SJCRH30 (cell line): ENCODE measurements around the gene PTPRB. TPM values are rescaled to one million over a fixed set of nuclear protein-coding genes. Genes with fewer than 3 reads are reported as not detected.
A peak's percentile ranks its signal among the peaks of the same experiment; 100 is the strongest.

Experiments used
- DNase-seq, 2 experiments: peaks; one replicate each; pipeline ENCODE4 v3.0.0-alpha.2; 2015 to 2020
- H3K27ac ChIP-seq: fragments of 250-450 bp; sonication (Bioruptor Pico); 2 replicates; pipeline ENCODE4 v1.5.1; 2020; ENCODE audit warnings: mild to moderate bottlenecking, moderate library complexity
- H3K27me3 ChIP-seq: fragments of 250-450 bp; sonication (Bioruptor Pico); 2 replicates; pipeline ENCODE4 v1.5.1; 2020; ENCODE audit warnings: mild to moderate bottlenecking, moderate library complexity
- H3K36me3 ChIP-seq: fragments of 250-450 bp; sonication (Bioruptor Pico); 2 replicates; pipeline ENCODE4 v1.5.1; 2020; ENCODE audit warnings: mild to moderate bottlenecking, moderate library complexity
- H3K4me1 ChIP-seq: fragments of 250-450 bp; sonication (Bioruptor Pico); 2 replicates; pipeline ENCODE4 v1.5.1; 2020; ENCODE audit warnings: mild to moderate bottlenecking, moderate library complexity
- H3K4me3 ChIP-seq: fragments of 250-450 bp; sonication (Bioruptor Pico); 2 replicates; pipeline ENCODE4 v1.5.1; 2020; ENCODE audit warnings: mild to moderate bottlenecking, moderate library complexity
- H3K9me3 ChIP-seq: fragments of 250-450 bp; sonication (Bioruptor Pico); replicated peaks from 2 replicates; pipeline ENCODE4 v1.5.1; 2020; ENCODE audit warnings: mild to moderate bottlenecking, moderate library complexity
- total RNA-seq: library from RNA; depleted of rRNA; stranded (reverse); fragments of >200 nt; shearing (Covaris generic); gene quantifications from 2 replicates; pipeline ENCODE4 v1.2.3, GENCODE V29; 2014

The PTPRB gene
- total RNA-seq, 1 experiment from 2014 or later = 0.02 TPM

- peak overlapping the region; percentile 3; the same call in 1 of the 2 replicates for H3K4me3 ChIP-seq
- no peaks in the 10 kb centered on the region for H3K27me3 ChIP-seq
- H3K4me1 ChIP-seq = no peaks in the 10 kb centered on the region
- no peak overlapping the region for H3K27ac ChIP-seq
- no peaks in the 10 kb centered on the region for H3K36me3 ChIP-seq
- no peaks in the 10 kb centered on the region; the same call in 1 of the 2 replicates for H3K9me3 ChIP-seq
- no peak for DNase-seq
Measured at GRCh38 chr12:70627677-70628076, 9.6 kb downstream of the PTPRB start.

GRCh38 chr12:70626180-70626579 lies 11.0 kb downstream of the PTPRB start:
- DNase-seq = no peak
- H3K36me3 ChIP-seq = no peaks in the 10 kb centered on the region
- no peak overlapping the region for H3K27ac ChIP-seq
- H3K4me3 ChIP-seq = no peak overlapping the region
- no peaks in the 10 kb centered on the region for H3K4me1 ChIP-seq
- H3K9me3 ChIP-seq = no peaks in the 10 kb centered on the region
- H3K27me3 ChIP-seq = no peaks in the 10 kb centered on the region

GRCh38 chr12:70619471-70620152 lies 17.6 kb downstream of the PTPRB start:
- Histone ChIP-seq H3K9me3 (no peaks in the 10 kb centered on the region), H3K36me3 (no peaks in the 10 kb centered on the region), H3K27me3 (no peaks in the 10 kb centered on the region), H3K4me1 (no peaks in the 10 kb centered on the region), H3K27ac (no peak overlapping the region), H3K4me3 (no peak overlapping the region)
- no peak for DNase-seq

- H3K9me3 ChIP-seq = no peaks in the 10 kb centered on the region
- no peak overlapping the region for H3K4me3 ChIP-seq
- H3K36me3 ChIP-seq = no peaks in the 10 kb centered on the region
- no peaks in the 10 kb centered on the region for H3K27me3 ChIP-seq
- no peak for DNase-seq
- H3K27ac ChIP-seq = no peak overlapping the region
- H3K4me1 ChIP-seq = no peaks in the 10 kb centered on the region
Measured at GRCh38 chr12:70618371-70618770, 18.9 kb downstream of the PTPRB start.

- DNase-seq = no peak
- Histone ChIP-seq H3K4me3 (no peak overlapping the region), H3K36me3 (no peaks in the 10 kb centered on the region), H3K27me3 (no peaks in the 10 kb centered on the region), H3K9me3 (no peaks in the 10 kb centered on the region), H3K4me1 (no peaks in the 10 kb centered on the region), H3K27ac (no peak overlapping the region)
Measured at GRCh38 chr12:70617450-70617849, 19.8 kb downstream of the PTPRB start.

GRCh38 chr12:70615174-70615866 lies 21.9 kb downstream of the PTPRB start:
- Histone ChIP-seq H3K9me3 (no peaks in the 10 kb centered on the region), H3K4me3 (no peak overlapping the region), H3K4me1 (no peaks in the 10 kb centered on the region), H3K27me3 (no peaks in the 10 kb centered on the region), H3K36me3 (no peaks in the 10 kb centered on the region), H3K27ac (no peak overlapping the region)
- no peak for DNase-seq

GRCh38 chr12:70609739-70610491 lies 27.3 kb downstream of the PTPRB start:
- no peaks in the 10 kb centered on the region for H3K4me1 ChIP-seq
- no peak overlapping the region for H3K4me3 ChIP-seq
- no peaks in the 10 kb centered on the region for H3K36me3 ChIP-seq
- DNase-seq = no peak
- H3K9me3 ChIP-seq = no peaks in the 10 kb centered on the region; the same call in 1 of the 2 replicates
- no peak overlapping the region for H3K27ac ChIP-seq
- H3K27me3 ChIP-seq = no peaks in the 10 kb centered on the region

GRCh38 chr12:70609203-70609602 lies 28.0 kb downstream of the PTPRB start:
- DNase-seq = no peak
- no peaks in the 10 kb centered on the region for H3K36me3 ChIP-seq

GRCh38 chr12:70608184-70608583 lies 29.0 kb downstream of the PTPRB start:
- Histone ChIP-seq H3K4me1 (no peaks in the 10 kb centered on the region), H3K27ac (no peak overlapping the region), H3K36me3 (no peaks in the 10 kb centered on the region), H3K4me3 (no peak overlapping the region), H3K27me3 (no peaks in the 10 kb centered on the region), H3K9me3 (no peaks in the 10 kb centered on the region; the same call in 1 of the 2 replicates)
- DNase-seq = no peak

More at GRCh38 chr12:70609203-70609602, 28.0 kb downstream of the PTPRB start:
- H3K4me1 ChIP-seq = no peaks in the 10 kb centered on the region
- H3K27me3 ChIP-seq = no peaks in the 10 kb centered on the region
- H3K4me3 ChIP-seq = no peak overlapping the region
- H3K9me3 ChIP-seq = no peaks in the 10 kb centered on the region; the same call in 1 of the 2 replicates
- no peak overlapping the region for H3K27ac ChIP-seq

GRCh38 chr12:70607107-70607506 lies 30.1 kb downstream of the PTPRB start:
- no peak overlapping the region for H3K4me3 ChIP-seq
- H3K4me1 ChIP-seq = no peaks in the 10 kb centered on the region
- no peaks in the 10 kb centered on the region; the same call in 1 of the 2 replicates for H3K9me3 ChIP-seq
- no peak overlapping the region for H3K27ac ChIP-seq
- H3K36me3 ChIP-seq = no peaks in the 10 kb centered on the region
- no peak for DNase-seq
- no peaks in the 10 kb centered on the region for H3K27me3 ChIP-seq

GRCh38 chr12:70605976-70606375 lies 31.3 kb downstream of the PTPRB start:
- Histone ChIP-seq H3K36me3 (no peaks in the 10 kb centered on the region), H3K9me3 (no peaks in the 10 kb centered on the region; the same call in 1 of the 2 replicates), H3K27ac (no peak overlapping the region), H3K27me3 (no peaks in the 10 kb centered on the region), H3K4me3 (no peak overlapping the region), H3K4me1 (no peaks in the 10 kb centered on the region)
- no peak for DNase-seq

GRCh38 chr12:70604662-70605061 lies 32.6 kb downstream of the PTPRB start:
- no peak overlapping the region for H3K4me3 ChIP-seq
- H3K27ac ChIP-seq = no peak overlapping the region
- H3K36me3 ChIP-seq = no peaks in the 10 kb centered on the region
- no peaks in the 10 kb centered on the region for H3K27me3 ChIP-seq
- no peak for DNase-seq
- H3K9me3 ChIP-seq = no peaks in the 10 kb centered on the region; the same call in 1 of the 2 replicates
- H3K4me1 ChIP-seq = no peaks in the 10 kb centered on the region

GRCh38 chr12:70603044-70603443 lies 34.2 kb downstream of the PTPRB start:
- H3K4me3 ChIP-seq = no peak overlapping the region
- no peaks in the 10 kb centered on the region for H3K27me3 ChIP-seq
- no peak overlapping the region for H3K27ac ChIP-seq
- no peaks in the 10 kb centered on the region; the same call in 1 of the 2 replicates for H3K9me3 ChIP-seq
- H3K36me3 ChIP-seq = no peaks in the 10 kb centered on the region
- DNase-seq = no peak
- H3K4me1 ChIP-seq = no peaks in the 10 kb centered on the region

GRCh38 chr12:70598467-70599193 lies 38.6 kb downstream of the PTPRB start:
- Histone ChIP-seq H3K4me1 (no peaks in the 10 kb centered on the region), H3K27ac (no peak overlapping the region), H3K27me3 (no peaks in the 10 kb centered on the region), H3K4me3 (no peak overlapping the region), H3K9me3 (no peaks in the 10 kb centered on the region), H3K36me3 (no peaks in the 10 kb centered on the region)
- no peak for DNase-seq
